HG03025 (cell line): ENCODE data around the gene COPZ1.
"Not testable (repeated sequence)": the region's sequence is repeated elsewhere in the genome, so short reads cannot be mapped to it uniquely, and the experiment has no call there.

Source experiments
- ATAC-seq: cut with Tn5 transposase; IDR thresholded peaks from one replicate; pipeline ENCODE4 v1.9.1; 2021; ENCODE audit warnings: mild to moderate bottlenecking, moderate library complexity; ENCODE audit not compliant: unreplicated experiment, low FRiP score

The COPZ1 gene

DNA sequence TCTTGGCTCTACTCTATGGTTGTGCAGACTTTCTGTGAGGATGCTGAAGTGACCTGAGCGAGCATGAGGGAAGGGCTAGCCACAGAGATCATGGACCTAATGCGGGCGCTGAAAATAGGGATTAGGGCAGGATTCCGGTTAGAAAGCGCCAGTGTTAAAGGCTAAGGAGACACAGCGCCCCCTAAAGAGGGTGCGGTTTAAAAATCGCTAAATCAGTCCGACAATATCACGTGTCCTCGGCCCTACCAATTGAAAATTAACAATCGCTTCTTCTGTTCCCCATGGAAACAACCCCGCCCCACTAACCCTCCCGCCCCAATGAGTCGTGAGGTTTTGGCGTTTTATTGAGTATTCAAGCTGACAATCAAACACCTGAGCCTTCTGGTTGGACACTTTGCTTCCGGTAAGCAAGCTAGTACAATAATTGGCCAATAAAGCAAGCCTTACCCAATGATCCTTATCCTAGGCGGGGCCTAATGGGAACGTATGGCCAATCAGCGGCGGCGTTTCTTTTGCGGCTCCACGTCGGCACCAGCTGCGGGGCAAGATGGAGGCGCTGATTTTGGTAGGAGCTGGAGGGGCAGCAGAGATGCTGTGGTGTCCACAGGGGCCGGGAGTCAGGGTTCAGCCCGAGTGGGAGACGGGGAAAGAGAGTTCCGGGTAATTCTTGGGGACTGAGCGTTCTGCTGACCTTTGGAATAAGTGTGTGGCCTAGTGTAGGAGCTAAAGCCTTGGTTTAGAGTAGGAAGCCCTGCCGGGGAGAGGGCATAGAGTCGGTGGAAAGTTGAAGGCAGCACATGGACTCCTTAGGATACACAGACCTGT, at the start of gene COPZ1:
Gene COPZ1, plus strand, starts transcription at position 515 of the 825 bp plus-strand sequence. Its CDS starts 33 bp downstream, at position 548.
- peak; percentile 98 for ATAC-seq

DNA sequence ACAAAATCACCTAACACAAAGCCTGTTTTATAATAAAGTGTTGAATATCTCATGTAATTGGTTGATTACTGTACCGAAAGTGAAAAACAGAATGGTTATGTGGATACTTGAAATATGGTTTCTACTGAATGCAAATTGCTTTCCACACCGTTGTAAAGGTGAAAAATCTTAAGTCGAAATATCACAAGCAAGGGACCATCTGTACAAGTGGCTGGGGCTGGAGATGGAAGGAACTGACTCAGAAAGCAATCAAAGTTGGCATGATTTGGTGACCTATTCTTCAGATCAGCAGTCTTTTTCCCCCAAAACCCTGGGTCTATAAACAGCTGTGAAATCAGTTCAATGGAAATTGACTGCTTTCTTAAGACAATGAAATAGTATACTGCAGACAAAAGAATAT, 48.6 kb upstream of the COPZ1 start:
- no peak for ATAC-seq

GRCh38 chr12:54277823-54278276, 47.1 kb upstream of the COPZ1 start:
- no peak for ATAC-seq

DNA sequence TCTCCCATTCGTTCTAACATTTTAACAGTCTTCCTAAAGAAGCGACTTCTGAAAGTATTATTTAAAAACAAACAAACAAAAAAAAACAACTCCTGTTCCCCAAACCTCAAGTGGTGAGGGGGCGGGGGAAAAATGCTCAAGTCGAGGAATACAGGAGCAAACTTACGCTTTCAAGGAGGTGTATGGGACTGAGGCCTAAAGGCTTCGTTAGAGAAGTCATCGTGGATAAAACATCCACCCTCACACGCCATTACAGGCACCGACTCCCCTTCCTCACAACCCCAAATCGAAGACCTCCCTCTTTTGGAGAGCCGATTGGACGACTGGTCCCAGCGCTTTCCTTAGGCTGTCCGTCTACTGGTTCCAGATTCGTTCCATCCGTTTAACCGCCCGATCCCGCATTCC, 45.7 kb upstream of the COPZ1 start:
- ATAC-seq, result no peak

- ATAC-seq, result peak; percentile 67
These were observed 45.1 kb upstream of the COPZ1 start, which contains the start of gene CBX5 for GRCh38 chr12:54279632-54280467. Gene CBX5, minus strand, starts transcription at chr12:54280122. Its CDS starts 22,472 bp downstream, at chr12:54257650.

DNA sequence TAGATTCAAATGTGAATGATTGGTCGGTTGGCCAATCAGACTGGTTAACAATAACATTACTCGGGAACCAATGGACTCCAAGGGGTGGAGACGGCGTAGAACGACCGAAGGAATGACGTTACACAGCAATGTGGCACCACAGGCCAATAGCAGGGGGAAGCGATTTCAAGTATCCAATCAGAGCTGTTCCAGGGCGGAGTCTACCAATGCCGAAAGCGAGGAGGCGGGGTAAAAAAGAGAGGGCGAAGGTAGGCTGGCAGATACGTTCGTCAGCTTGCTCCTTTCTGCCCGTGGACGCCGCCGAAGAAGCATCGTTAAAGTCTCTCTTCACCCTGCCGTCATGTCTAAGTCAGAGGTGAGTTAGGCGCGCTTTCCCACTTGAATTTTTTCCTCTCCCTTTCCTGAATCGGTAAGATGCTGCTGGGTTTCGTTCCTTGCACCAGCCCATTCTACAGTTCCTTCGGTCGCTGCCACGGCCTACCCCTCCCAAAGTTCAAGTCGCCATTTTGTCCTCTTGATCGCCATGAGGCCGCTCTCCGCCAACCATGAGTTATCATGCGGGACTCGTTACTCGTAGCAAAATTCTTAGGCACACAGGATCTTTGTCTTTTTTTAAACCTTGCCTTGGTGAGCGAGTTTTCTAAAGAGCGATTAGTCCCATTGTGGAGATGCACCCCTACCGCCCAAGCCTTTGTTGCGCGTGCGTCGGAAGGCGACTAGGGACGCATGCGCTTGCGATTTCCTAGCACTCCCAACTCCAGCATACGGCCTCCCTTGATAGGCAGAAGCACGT, 44.3 kb upstream of the COPZ1 start, which contains the start of gene HNRNPA1:
Gene HNRNPA1, plus strand, starts transcription at position 259 of the 793 bp plus-strand sequence. Its CDS starts 82 bp downstream, at position 341.
- ATAC-seq, result peak; percentile 86

DNA sequence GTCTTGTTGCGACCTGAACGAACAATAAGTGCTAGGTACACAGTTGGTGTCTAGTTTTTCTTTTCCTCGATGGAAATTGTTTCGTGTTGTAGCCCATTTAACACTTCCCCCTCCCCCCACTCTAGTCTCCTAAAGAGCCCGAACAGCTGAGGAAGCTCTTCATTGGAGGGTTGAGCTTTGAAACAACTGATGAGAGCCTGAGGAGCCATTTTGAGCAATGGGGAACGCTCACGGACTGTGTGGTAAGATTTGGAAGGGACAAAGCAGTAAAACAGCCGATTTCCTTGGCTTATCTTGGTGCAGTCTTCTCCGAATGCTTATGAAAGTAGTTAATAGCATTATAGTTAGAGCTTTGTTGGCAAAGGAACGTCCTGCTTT, 43.7 kb upstream of the COPZ1 start:
- not testable (repeated sequence) for ATAC-seq

- not testable (repeated sequence) for ATAC-seq
These were observed 43.2 kb upstream of the COPZ1 start for GRCh38 chr12:54281694-54282093.

DNA sequence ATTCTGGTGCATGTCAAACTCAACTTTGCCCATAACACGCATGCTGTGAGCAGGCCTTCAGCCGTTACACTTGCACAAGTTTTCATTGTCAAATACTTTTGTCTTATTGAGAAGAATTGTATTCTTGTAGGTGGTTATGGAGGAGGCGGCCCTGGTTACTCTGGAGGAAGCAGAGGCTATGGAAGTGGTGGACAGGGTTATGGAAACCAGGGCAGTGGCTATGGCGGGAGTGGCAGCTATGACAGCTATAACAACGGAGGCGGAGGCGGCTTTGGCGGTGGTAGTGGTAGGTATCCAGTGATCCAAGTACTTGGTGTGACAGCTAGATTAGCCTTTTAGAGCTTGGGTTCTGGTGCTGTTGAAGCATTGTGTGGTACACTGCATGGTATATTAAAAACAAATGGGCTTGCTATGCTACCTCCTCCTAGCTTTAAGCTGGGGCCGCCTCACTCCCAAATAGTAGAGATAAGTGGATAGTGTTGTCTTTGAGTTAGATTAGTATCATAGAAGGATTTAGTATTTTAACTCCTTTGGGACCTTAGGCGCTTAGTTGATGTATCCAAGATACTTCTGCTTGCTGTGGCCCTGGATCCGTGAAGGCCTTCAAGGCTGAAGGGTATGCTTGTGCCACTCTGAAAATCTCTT, 41.9 kb upstream of the COPZ1 start:
- ATAC-seq, result no peak

DNA sequence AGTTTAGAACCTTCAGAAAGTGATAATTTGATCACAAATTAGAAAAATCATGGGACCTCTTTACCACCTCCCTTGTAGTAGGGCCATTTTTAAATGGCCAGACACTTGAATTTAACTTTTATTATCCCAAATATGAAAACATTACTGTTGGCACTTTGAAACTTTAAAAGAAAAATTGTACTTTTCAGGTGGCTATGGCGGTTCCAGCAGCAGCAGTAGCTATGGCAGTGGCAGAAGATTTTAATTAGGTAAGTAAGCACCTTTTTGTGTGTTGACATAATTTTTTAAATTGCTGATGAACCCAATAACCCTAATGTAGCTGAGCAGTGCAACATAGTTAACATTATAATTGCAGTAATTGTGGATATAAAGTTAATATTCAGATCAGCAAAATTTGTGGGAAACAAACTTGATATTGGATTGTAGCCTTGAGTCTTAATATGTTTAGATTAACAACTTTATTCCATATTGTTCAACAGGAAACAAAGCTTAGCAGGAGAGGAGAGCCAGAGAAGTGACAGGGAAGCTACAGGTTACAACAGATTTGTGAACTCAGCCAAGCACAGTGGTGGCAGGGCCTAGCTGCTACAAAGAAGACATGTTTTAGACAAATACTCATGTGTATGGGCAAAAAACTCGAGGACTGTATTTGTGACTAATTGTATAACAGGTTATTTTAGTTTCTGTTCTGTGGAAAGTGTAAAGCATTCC, 40.7 kb upstream of the COPZ1 start:
- ATAC-seq, result not testable (repeated sequence)

GRCh38 chr12:54285150-54286041, 39.5 kb upstream of the COPZ1 start:
- no peak for ATAC-seq

DNA sequence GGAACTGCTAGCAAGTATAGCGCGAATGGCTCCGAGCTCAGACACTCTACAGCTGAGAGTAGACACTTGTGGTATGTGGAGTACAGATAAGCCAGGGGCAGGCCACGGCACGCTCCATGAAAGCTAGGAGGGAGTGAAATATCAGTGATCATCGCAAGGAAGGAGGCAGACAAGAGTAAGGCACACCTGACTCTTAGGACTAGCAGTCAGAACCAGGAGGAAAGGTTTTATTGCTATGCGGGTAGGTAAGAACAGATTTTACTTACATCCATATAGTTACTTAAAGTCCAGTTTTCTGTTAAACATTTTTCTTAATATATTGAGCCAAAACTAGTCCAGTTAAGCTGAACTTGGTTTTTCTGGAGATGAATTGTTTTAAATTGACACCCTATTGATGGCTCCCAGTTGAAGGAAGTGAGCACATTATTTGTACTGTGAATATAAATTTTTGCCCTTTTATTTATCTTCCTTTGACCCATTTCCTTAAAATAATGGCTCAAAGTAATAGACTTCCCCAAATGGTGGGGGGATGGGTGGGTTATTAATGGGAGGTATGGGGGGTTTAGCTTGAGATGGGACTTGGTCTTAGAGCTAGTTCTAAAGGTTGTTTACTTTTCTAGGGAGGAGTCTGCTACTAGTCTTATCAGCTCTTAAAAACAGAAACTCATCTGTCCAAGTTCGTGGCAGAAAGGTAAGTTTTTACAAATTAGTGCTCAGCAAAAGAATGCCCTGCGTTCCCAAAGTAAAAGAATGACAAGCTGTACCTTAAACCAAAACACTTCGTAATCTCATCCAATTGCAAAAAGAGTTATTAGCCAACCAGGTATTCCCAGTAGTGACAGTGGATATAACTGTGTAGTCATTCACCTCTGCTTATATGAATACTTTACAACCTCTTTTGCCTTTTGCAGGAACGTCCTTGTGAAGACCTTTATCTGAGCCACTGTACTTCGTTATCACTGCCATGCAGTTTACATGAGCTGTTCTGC, 38.6 kb upstream of the COPZ1 start:
- ATAC-seq, result no peak

DNA sequence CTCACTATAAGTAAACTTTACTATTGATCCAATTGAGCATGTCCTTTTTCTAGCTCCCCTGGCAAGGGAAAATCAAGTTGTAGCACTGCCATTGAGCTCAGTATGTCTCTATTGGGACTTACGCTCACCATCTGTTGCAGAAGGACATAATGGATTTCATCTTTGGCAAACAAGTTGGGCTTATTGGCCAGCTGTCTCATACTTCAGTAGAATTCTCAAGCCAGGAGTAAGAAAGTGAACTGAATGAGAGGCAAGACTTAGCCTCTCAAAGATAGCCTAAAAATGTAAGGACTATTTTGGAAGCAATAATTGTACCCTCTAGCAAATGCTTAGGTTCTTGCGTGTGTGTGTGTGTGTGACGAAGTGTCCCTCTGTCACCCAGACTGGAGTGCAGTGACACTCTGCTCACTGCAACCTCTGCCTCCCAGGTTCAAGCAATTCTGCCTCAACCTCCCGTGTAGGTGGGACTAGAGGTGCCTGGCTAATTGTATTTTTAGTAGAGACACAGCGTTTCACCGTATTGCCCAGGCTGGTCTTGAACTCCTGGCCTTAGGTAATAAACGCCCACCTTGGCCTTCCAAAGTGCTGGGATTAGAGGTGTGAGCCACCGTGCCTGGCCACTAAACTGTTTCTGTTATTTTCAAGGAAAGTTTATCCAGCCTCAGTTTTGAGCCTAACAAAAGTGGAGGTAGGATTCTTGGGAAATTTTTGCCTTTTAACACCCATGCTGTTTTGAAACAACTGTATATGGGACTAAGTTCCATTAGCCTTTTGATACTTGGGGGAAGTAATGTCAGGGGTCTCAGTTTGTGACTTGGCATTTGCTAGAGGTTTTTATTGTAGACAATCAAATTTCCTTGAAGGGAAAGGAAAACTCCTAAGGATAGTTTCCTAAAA, 37.4 kb upstream of the COPZ1 start:
- no peak for ATAC-seq

DNA sequence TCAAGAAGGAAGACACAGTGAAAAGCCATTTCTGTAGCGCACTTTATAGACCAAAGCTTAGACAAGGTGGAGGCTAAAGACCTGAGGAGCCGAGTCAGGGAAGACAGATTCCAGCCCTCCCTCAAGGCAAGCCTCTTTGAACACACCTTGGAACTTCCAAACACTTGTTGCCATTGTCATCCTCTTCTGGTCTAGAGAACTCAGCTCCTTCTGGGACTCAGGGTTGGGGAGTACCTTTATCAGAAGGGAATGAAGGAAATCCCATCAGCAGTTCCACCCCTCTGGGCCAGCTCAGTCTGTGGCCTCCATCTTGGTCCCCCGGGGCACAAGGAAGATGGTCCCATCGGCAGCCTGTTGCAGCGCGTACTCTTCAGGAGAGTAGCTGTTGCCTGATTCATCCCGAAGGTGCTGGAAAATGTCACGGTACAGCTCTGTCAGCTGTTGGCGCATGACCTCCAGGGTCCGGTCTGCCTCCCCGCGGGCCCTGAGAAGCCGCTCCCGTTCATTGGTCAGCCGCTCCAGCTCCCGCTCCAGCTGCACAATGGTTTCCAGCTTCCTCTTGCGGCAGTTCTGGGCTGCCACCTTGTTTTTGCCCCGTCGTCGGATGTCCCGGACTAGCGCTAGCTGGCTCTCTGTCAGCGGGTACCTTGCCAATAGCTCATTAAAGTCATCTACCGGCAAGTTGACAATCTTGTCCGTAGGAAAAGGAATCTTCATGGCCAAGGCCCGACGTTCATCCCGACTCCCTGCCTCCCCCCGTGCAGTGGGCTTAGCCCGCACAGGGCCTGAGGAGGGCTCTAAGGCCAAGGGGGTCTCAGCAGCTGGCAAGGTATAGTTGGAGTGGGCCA, 32.6 kb upstream of the COPZ1 start:
- ATAC-seq, result no peak

GRCh38 chr12:54292931-54293241, 32.0 kb upstream of the COPZ1 start:
- ATAC-seq, result no peak
